GM12872 (cell line): ENCODE results near the gene HMGXB3.
A peak's percentile ranks its signal among the peaks of the same experiment; 100 is the strongest.

Source experiments
- CTCF ChIP-seq: IDR thresholded peaks from 3 replicates; pipeline ENCODE4 v1.5.1; 2011; ENCODE audit warnings: low read depth, mild to moderate bottlenecking, low read length, moderate library complexity; ENCODE audit not compliant: insufficient read depth

The HMGXB3 gene

GRCh38 chr5:150075233-150075632, 74.7 kb downstream of the HMGXB3 start:
- no peak for TF ChIP-seq CTCF

- TF ChIP-seq CTCF = peak; percentile 38; the same call in 2 of the 3 replicates
Measured at GRCh38 chr5:150075806-150076205, 75.3 kb downstream of the HMGXB3 start.

GRCh38 chr5:150077060-150077459, 76.5 kb downstream of the HMGXB3 start:
- no peak for TF ChIP-seq CTCF

- TF ChIP-seq CTCF = no peak
Measured at GRCh38 chr5:150077996-150078801, 77.7 kb downstream of the HMGXB3 start.

GRCh38 chr5:150078802-150079689, 78.5 kb downstream of the HMGXB3 start:
- TF ChIP-seq CTCF = no peak

- no peak for TF ChIP-seq CTCF
Measured at GRCh38 chr5:150079909-150080461, 79.4 kb downstream of the HMGXB3 start.
